ENCODE data around the gene KCNN2. TPM values are rescaled to one million over a fixed set of nuclear protein-coding genes. Genes with fewer than 3 reads are reported as not detected.

KCNN2 gene
- polyA plus RNA-seq, 1 donor from 2014 or later = 1.0 TPM

GRCh38 chr5:114393159-114393558, 31.3 kb downstream of the KCNN2 start:
- Histone ChIP-seq H3K4me2 (ENCODE audit: low read length) (no peak overlapping the region), H3K4me3 (ENCODE audit: low read length) (no peak overlapping the region), H3K9ac (ENCODE audit: low read length) (no peak overlapping the region), H3K27me3 (ENCODE audit: insufficient read depth, low read depth, low read length) (no peaks in the 10 kb centered on the region), H3F3A (ENCODE audit: insufficient read depth, low read length, poor library complexity, severe bottlenecking) (no peaks in the 10 kb centered on the region), H3K36me3 (ENCODE audit: insufficient read depth, low read length) (no peaks in the 10 kb centered on the region), H3K79me2 (replicated peaks; ENCODE audit: insufficient read depth, low read length) (no peaks in the 10 kb centered on the region), H3K27ac (ENCODE audit: low read length) (no peak overlapping the region), H2AFZ (ENCODE audit: low read depth, low read length) (no peak overlapping the region), H4K20me1 (ENCODE audit: insufficient read depth) (no peaks in the 10 kb centered on the region), H3K9me3 (ENCODE audit: low read length) (no peaks in the 10 kb centered on the region), H3K9me2 (ENCODE audit: insufficient read depth, low read length) (no peaks in the 10 kb centered on the region)
- no peak for TF ChIP-seq SMC3 (conservative IDR thresholded peaks at IDR 0.05; ENCODE audit: poor library complexity)
- TF ChIP-seq REST (IDR thresholded peaks at IDR 0.05; ENCODE audit: borderline replicate concordance) = no peak
- no peak for TF ChIP-seq RAD21 (conservative IDR thresholded peaks at IDR 0.05)
- TF ChIP-seq EP300 (conservative IDR thresholded peaks at IDR 0.05; ENCODE audit: poor library complexity, severe bottlenecking) = no peak
- TF ChIP-seq POLR2AphosphoS5 (IDR thresholded peaks at IDR 0.05) = no peak
- no peak for TF ChIP-seq MXI1 (conservative IDR thresholded peaks at IDR 0.05; ENCODE audit: poor library complexity, severe bottlenecking)
- no peak for TF ChIP-seq TAF1 (IDR thresholded peaks at IDR 0.05; ENCODE audit: low read depth)
- TF ChIP-seq EZH2 (IDR thresholded peaks at IDR 0.05; ENCODE audit: borderline replicate concordance, insufficient read depth, low read length, poor library complexity, severe bottlenecking) = no peak
- TF ChIP-seq CTCF (IDR thresholded peaks at IDR 0.05; ENCODE audit: poor library complexity, severe bottlenecking) = no peak

- no peak overlapping the region for H2AFZ ChIP-seq (ENCODE audit: low read depth, low read length)
- H3K9ac ChIP-seq (ENCODE audit: low read length) = no peak overlapping the region
- no peaks in the 10 kb centered on the region for H3K9me3 ChIP-seq (ENCODE audit: low read length)
- no peak overlapping the region for H3K4me2 ChIP-seq (ENCODE audit: low read length)
- H3K9me2 ChIP-seq (ENCODE audit: insufficient read depth, low read length) = no peaks in the 10 kb centered on the region
- no peaks in the 10 kb centered on the region for H4K20me1 ChIP-seq (ENCODE audit: insufficient read depth)
- H3F3A ChIP-seq (ENCODE audit: insufficient read depth, low read length, poor library complexity, severe bottlenecking) = no peaks in the 10 kb centered on the region
- no peak overlapping the region for H3K4me3 ChIP-seq (ENCODE audit: low read length)
- TF ChIP-seq TAF1 (IDR thresholded peaks at IDR 0.05; ENCODE audit: low read depth) (no peak), CTCF (IDR thresholded peaks at IDR 0.05; ENCODE audit: poor library complexity, severe bottlenecking) (no peak), RAD21 (conservative IDR thresholded peaks at IDR 0.05) (no peak), EZH2 (IDR thresholded peaks at IDR 0.05; ENCODE audit: borderline replicate concordance, insufficient read depth, low read length, poor library complexity, severe bottlenecking) (no peak), SMC3 (conservative IDR thresholded peaks at IDR 0.05; ENCODE audit: poor library complexity) (no peak), EP300 (conservative IDR thresholded peaks at IDR 0.05; ENCODE audit: poor library complexity, severe bottlenecking) (no peak), POLR2AphosphoS5 (IDR thresholded peaks at IDR 0.05) (no peak), MXI1 (conservative IDR thresholded peaks at IDR 0.05; ENCODE audit: poor library complexity, severe bottlenecking) (no peak), REST (IDR thresholded peaks at IDR 0.05; ENCODE audit: borderline replicate concordance) (no peak)
- H3K79me2 ChIP-seq (replicated peaks; ENCODE audit: insufficient read depth, low read length) = no peaks in the 10 kb centered on the region
- no peak overlapping the region for H3K27ac ChIP-seq (ENCODE audit: low read length)
- H3K27me3 ChIP-seq (ENCODE audit: insufficient read depth, low read depth, low read length) = no peaks in the 10 kb centered on the region
- no peaks in the 10 kb centered on the region for H3K36me3 ChIP-seq (ENCODE audit: insufficient read depth, low read length)
Measured at GRCh38 chr5:114402206-114402605, 40.3 kb downstream of the KCNN2 start.
